GM19099 (cell line): ENCODE results near the gene TTC32.

Experiments
- POLR2A ChIP-seq: IDR thresholded peaks from 3 replicates; pipeline ENCODE4 v1.6.1; 2011; ENCODE audit warnings: low read depth; ENCODE audit not compliant: insufficient read length; ENCODE audit errors: extremely low read depth

The TTC32 gene

GRCh38 chr2:19901442-19902215 is at the start of gene TTC32:
TSS of gene TTC32 (minus strand) at chr2:19901983. CDS start at chr2:19901854, 129 bp downstream.
- TF ChIP-seq POLR2A, result peak; percentile 91

- no peak for TF ChIP-seq POLR2A
Measured at GRCh38 chr2:19949071-19949470, 47.3 kb upstream of the TTC32 start.

GRCh38 chr2:19947184-19947940 is 45.6 kb upstream of the TTC32 start:
- TF ChIP-seq POLR2A, result no peak

- no peak for TF ChIP-seq POLR2A
Measured at GRCh38 chr2:19944205-19944845, 42.5 kb upstream of the TTC32 start.

GRCh38 chr2:19943189-19943588 is 41.4 kb upstream of the TTC32 start:
- TF ChIP-seq POLR2A, result no peak

GRCh38 chr2:19942199-19942598 is 40.4 kb upstream of the TTC32 start:
- no peak for TF ChIP-seq POLR2A

GRCh38 chr2:19937004-19937403 is 35.2 kb upstream of the TTC32 start:
- TF ChIP-seq POLR2A, result no peak

- TF ChIP-seq POLR2A, result no peak
Measured at GRCh38 chr2:19936203-19936602, 34.4 kb upstream of the TTC32 start.

- TF ChIP-seq POLR2A, result no peak
Measured at GRCh38 chr2:19933351-19933981, 31.7 kb upstream of the TTC32 start.

- TF ChIP-seq POLR2A, result no peak
Measured at GRCh38 chr2:19932928-19933327, 31.1 kb upstream of the TTC32 start.

GRCh38 chr2:19929226-19929625 is 27.4 kb upstream of the TTC32 start:
- no peak for TF ChIP-seq POLR2A

- no peak for TF ChIP-seq POLR2A
Measured at GRCh38 chr2:19916385-19916950, 14.7 kb upstream of the TTC32 start.

- no peak for TF ChIP-seq POLR2A
Measured at GRCh38 chr2:19914266-19914975, 12.6 kb upstream of the TTC32 start.

- TF ChIP-seq POLR2A, result no peak
Measured at GRCh38 chr2:19911808-19912509, 10.2 kb upstream of the TTC32 start.

- no peak for TF ChIP-seq POLR2A
Measured at GRCh38 chr2:19902216-19902740, 495 bp upstream of the TTC32 start.
